Vagina (tissue), 2 donors: ENCODE results near the gene ARPC1B. TPM values are rescaled to one million over a fixed set of nuclear protein-coding genes. Genes with fewer than 3 reads are reported as not detected.

ENCODE experiments used
- DNase-seq, 2 donors: peaks; one replicate each; pipeline ENCODE4 v3.0.0-alpha.2; 2017; ENCODE audit errors: extremely low spot score in 2 of 2
- H3K27ac ChIP-seq: fragments of 200-600 bp; sonication (generic); one replicate; pipeline ENCODE4 v1.5.1; 2019
- H3K27me3 ChIP-seq: fragments of 200-600 bp; sonication (generic); one replicate; pipeline ENCODE4 v1.5.1; 2019
- H3K36me3 ChIP-seq, 2 donors: fragments of 200-600 bp; sonication (generic); one replicate each; pipeline ENCODE4 v1.5.1; 2017 to 2019
- H3K4me1 ChIP-seq: fragments of 200-600 bp; sonication (generic); one replicate; pipeline ENCODE4 v1.5.1; 2019
- H3K4me3 ChIP-seq, 2 donors: fragments of 200-600 bp; sonication (generic); 1 replicate in 1 of 2; 2 replicates in 1 of 2; pipeline ENCODE4 v1.5.1; 2016 to 2019
- H3K9me3 ChIP-seq: fragments of 200-600 bp; sonication (generic); one replicate; pipeline ENCODE4 v1.5.1; 2019
- POLR2A ChIP-seq, 2 donors: fragments of 450-650 bp; IDR thresholded peaks; one replicate each; pipeline ENCODE4 v1.6.1; 2017; ENCODE audit warnings: antibody characterized with exemption in 2 of 2, mild to moderate bottlenecking in 2 of 2, moderate library complexity in 2 of 2
- POLR2AphosphoS5 ChIP-seq, 2 donors: sonication (generic); formaldehyde crosslinking; IDR thresholded peaks; one replicate each; pipeline ENCODE4 v1.9.0; 2017; ENCODE audit warnings: antibody characterized with exemption in 2 of 2, mild to moderate bottlenecking in 2 of 2, low read depth in 1 of 2; ENCODE audit not compliant: insufficient read depth in 1 of 2
- intact Hi-C: fragments of 100-400 bp; cut with DNase I; formaldehyde crosslinking; loops from one replicate; pipeline ENCODE4 v1.15.1; 2023
- total RNA-seq: library from RNA; depleted of rRNA; stranded (reverse); fragments of >200 nt; gene quantifications from one replicate; pipeline ENCODE4 v1.2.3, GENCODE V29; 2016
- TF ChIP-seq, protein P1 (sequence below), 3 experiments: fragments of 450-650 bp in 2 of 3; fragments of 200-600 bp in 1 of 3; sonication (generic) in 1 of 3; IDR thresholded peaks; one replicate each; pipeline ENCODE4 v1.5.1; 2017 to 2019; ENCODE audit warnings: antibody characterized with exemption in 3 of 3, mild to moderate bottlenecking in 2 of 3, moderate library complexity in 2 of 3

The ARPC1B gene
- total RNA-seq, 1 donor from 2014 or later, result 114 TPM

DNA sequence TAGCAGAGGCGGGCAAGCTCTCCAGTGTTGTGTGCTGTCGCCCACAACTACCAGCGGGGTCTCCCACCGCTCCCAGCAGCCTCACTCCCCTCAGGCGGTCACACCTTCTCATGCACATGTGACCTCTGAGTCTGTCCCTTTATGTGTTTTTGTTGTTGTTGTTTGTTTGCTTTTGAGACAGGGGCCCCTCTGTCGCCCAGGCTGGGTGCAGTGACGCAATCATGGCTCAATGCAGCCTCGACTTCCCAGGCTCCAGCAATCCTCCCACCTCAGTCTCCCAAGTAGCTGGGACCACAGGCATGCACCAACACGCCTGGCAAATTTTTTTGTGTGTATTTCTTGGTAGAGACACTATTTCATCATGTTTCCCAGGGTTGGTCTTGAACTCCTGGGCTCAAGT lies 65.7 kb downstream of the ARPC1B start:
- Histone ChIP-seq H3K36me3 (peaks cover 0 to 13% of the 10 kb centered on the region in 2 donors), H3K27me3 (no peaks in the 10 kb centered on the region), H3K9me3 (no peaks in the 10 kb centered on the region), H3K4me3 (peak overlapping the region; percentile 91 to 99), H3K27ac (no peak overlapping the region), H3K4me1 (peaks cover 50% of the 10 kb centered on the region)
- intact Hi-C loops, result no loop called here
- DNase-seq, result no peak
- TF ChIP-seq, protein P1, sequence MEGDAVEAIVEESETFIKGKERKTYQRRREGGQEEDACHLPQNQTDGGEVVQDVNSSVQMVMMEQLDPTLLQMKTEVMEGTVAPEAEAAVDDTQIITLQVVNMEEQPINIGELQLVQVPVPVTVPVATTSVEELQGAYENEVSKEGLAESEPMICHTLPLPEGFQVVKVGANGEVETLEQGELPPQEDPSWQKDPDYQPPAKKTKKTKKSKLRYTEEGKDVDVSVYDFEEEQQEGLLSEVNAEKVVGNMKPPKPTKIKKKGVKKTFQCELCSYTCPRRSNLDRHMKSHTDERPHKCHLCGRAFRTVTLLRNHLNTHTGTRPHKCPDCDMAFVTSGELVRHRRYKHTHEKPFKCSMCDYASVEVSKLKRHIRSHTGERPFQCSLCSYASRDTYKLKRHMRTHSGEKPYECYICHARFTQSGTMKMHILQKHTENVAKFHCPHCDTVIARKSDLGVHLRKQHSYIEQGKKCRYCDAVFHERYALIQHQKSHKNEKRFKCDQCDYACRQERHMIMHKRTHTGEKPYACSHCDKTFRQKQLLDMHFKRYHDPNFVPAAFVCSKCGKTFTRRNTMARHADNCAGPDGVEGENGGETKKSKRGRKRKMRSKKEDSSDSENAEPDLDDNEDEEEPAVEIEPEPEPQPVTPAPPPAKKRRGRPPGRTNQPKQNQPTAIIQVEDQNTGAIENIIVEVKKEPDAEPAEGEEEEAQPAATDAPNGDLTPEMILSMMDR (IDR thresholded peaks at IDR 0.05), result no peak
- TF ChIP-seq POLR2A (IDR thresholded peaks at IDR 0.05) (no peak), POLR2AphosphoS5 (IDR thresholded peaks at IDR 0.05; ENCODE audit: insufficient read depth in 1 of 2, low read depth in 1 of 2) (no peak)

Other genes starting within 250 kb of the ARPC1B start
- gene SMURF1, start 230.6 kb upstream of the ARPC1B start, total RNA-seq, result 30.0 TPM
- not detected for gene KPNA7, start 166.6 kb upstream of the ARPC1B start, total RNA-seq
- gene MYH16, start 101.9 kb upstream of the ARPC1B start, total RNA-seq, result not detected
- gene ARPC1A, start 48.8 kb upstream of the ARPC1B start, total RNA-seq, result 106 TPM
- gene PDAP1, start 33.9 kb downstream of the ARPC1B start, total RNA-seq, result 48.1 TPM
- 52.3 TPM for gene BUD31, start 34.2 kb downstream of the ARPC1B start, total RNA-seq
- 6.1 TPM for gene PTCD1, start 64.1 kb downstream of the ARPC1B start, total RNA-seq
- 23.8 TPM for gene CPSF4, start 64.2 kb downstream of the ARPC1B start, total RNA-seq
- 463 TPM for gene ATP5MF, start 91.4 kb downstream of the ARPC1B start, total RNA-seq
- 14.5 TPM for gene ZNF789, start 98.2 kb downstream of the ARPC1B start, total RNA-seq
- gene ZNF394, start 125.6 kb downstream of the ARPC1B start, total RNA-seq, result 36.1 TPM
- gene ZKSCAN5, start 129.9 kb downstream of the ARPC1B start, total RNA-seq, result 7.1 TPM
- 3.4 TPM for gene FAM200A, start 177.4 kb downstream of the ARPC1B start, total RNA-seq
- 144 TPM for gene ZNF655, start 183.9 kb downstream of the ARPC1B start, total RNA-seq
- 1.2 TPM for gene TMEM225B, start 223.5 kb downstream of the ARPC1B start, total RNA-seq
- gene ZSCAN25, start 242.2 kb downstream of the ARPC1B start, total RNA-seq, result 12.3 TPM